Measurements from ENCODE around the gene NNAT.

- no peak for TF ChIP-seq CTCF (IDR thresholded peaks at IDR 0.05; ENCODE audit: low read length)
- no peak for TF ChIP-seq EZH2 (IDR thresholded peaks at IDR 0.05; ENCODE audit: borderline replicate concordance, low read length)
Observed at GRCh38 chr20:37474386-37474785, 46.7 kb upstream of the NNAT start.

Measured in OCI-LY1 (cell line).